Mesodermal cell (in vitro differentiated cells): ENCODE data around the gene PHB1.
"Not testable (repeated sequence)": the region's sequence is repeated elsewhere in the genome, so short reads cannot be mapped to it uniquely, and the experiment has no call there.

Source experiments
- H3K27ac ChIP-seq: 2 replicates; pipeline ENCODE4 v1.7.0; 2013; ENCODE audit warnings: mild to moderate bottlenecking, low read depth, low read length, moderate library complexity; ENCODE audit not compliant: severe bottlenecking
- H3K36me3 ChIP-seq: 2 replicates; pipeline ENCODE4 v1.7.1; 2013; ENCODE audit warnings: mild to moderate bottlenecking, low read length, moderate library complexity; ENCODE audit not compliant: control insufficient read depth, insufficient read depth
- H3K4me1 ChIP-seq: one replicate; pipeline ENCODE4 v1.7.1; 2013; ENCODE audit warnings: mild to moderate bottlenecking, low read length; ENCODE audit not compliant: insufficient read depth, control insufficient read depth, poor library complexity, severe bottlenecking
- H3K4me3 ChIP-seq: 2 replicates; pipeline ENCODE4 v1.7.0; 2013; ENCODE audit warnings: low read length, control low read depth, mild to moderate bottlenecking; ENCODE audit not compliant: insufficient read depth, poor library complexity, severe bottlenecking; ENCODE audit errors: extremely low read depth
- H3K9me3 ChIP-seq: 2 replicates; pipeline ENCODE4 v1.7.1; 2013; ENCODE audit warnings: mild to moderate bottlenecking, low read length, moderate library complexity; ENCODE audit not compliant: control insufficient read depth
- WGBS, 2 experiments: methylation state at CpG; one replicate each; pipeline ENCODE4 v1.1.5; 2013; ENCODE audit warnings: missing lambda C conversion rate in 2 of 2; ENCODE audit not compliant: insufficient coverage in 2 of 2; 5-methylcytosine and 5-hydroxymethylcytosine counted together

PHB1 gene

GRCh38 chr17:49404361-49404760, 10.3 kb downstream of the PHB1 start:
- 93 to 95% methylated on average over 12 of the region's 12 CpGs for WGBS, 2 experiments
- Histone ChIP-seq H3K4me1 (peaks cover 6% of the 10 kb centered on the region), H3K4me3 (no peak overlapping the region), H3K27ac (no peak overlapping the region), H3K9me3 (no peaks in the 10 kb centered on the region), H3K36me3 (peaks cover 64% of the 10 kb centered on the region)

GRCh38 chr17:49403514-49404289, 11.0 kb downstream of the PHB1 start:
- 91 to 100% methylated on average over 5 to 6 of the region's 10 CpGs for WGBS, 2 experiments
- Histone ChIP-seq H3K4me1 (peaks cover 6% of the 10 kb centered on the region), H3K36me3 (peaks cover 57% of the 10 kb centered on the region), H3K4me3 (no peak overlapping the region), H3K9me3 (no peaks in the 10 kb centered on the region), H3K27ac (no peak overlapping the region)

- Histone ChIP-seq H3K36me3 (peaks cover 47% of the 10 kb centered on the region), H3K4me3 (no peak overlapping the region), H3K9me3 (no peaks in the 10 kb centered on the region), H3K4me1 (peaks cover 6% of the 10 kb centered on the region), H3K27ac (no peak overlapping the region)
- WGBS, 2 experiments = 83 to 100% methylated on average over 3 to 4 of the region's 6 CpGs
These were observed 12.0 kb downstream of the PHB1 start for GRCh38 chr17:49402706-49403105.

GRCh38 chr17:49401971-49402611, 12.6 kb downstream of the PHB1 start:
- H3K4me1 ChIP-seq = peaks cover 6% of the 10 kb centered on the region
- H3K27ac ChIP-seq = peak overlapping the region; percentile 49
- 69 to 80% methylated on average over 3 to 4 of the region's 6 CpGs for WGBS, 2 experiments
- H3K4me3 ChIP-seq = no peak overlapping the region
- H3K36me3 ChIP-seq = peaks cover 41% of the 10 kb centered on the region
- no peaks in the 10 kb centered on the region for H3K9me3 ChIP-seq

- Histone ChIP-seq H3K27ac (no peak overlapping the region), H3K9me3 (no peaks in the 10 kb centered on the region), H3K4me1 (peaks cover 6% of the 10 kb centered on the region), H3K36me3 (peaks cover 20% of the 10 kb centered on the region), H3K4me3 (no peak overlapping the region)
- WGBS, 2 experiments = 89 to 98% methylated on average over 3 of the region's 3 CpGs
These were observed 14.7 kb downstream of the PHB1 start for GRCh38 chr17:49399995-49400394.

GRCh38 chr17:49397586-49397985, 17.1 kb downstream of the PHB1 start:
- Histone ChIP-seq H3K36me3 (no peaks in the 10 kb centered on the region), H3K9me3 (no peaks in the 10 kb centered on the region), H3K27ac (no peak overlapping the region), H3K4me1 (peaks cover 6% of the 10 kb centered on the region), H3K4me3 (no peak overlapping the region)
- WGBS, 2 experiments = 79 to 83% methylated on average over 2 to 3 of the region's 4 CpGs

- Histone ChIP-seq H3K36me3 (no peaks in the 10 kb centered on the region), H3K4me3 (no peak overlapping the region), H3K27ac (no peak overlapping the region), H3K4me1 (peaks cover 11% of the 10 kb centered on the region), H3K9me3 (no peaks in the 10 kb centered on the region)
- 96% methylated on average over 4 of the region's 8 CpGs for WGBS, 2 experiments
These were observed 21.0 kb downstream of the PHB1 start for GRCh38 chr17:49393491-49394255.

GRCh38 chr17:49390548-49391324, 23.9 kb downstream of the PHB1 start:
- Histone ChIP-seq H3K36me3 (no peaks in the 10 kb centered on the region), H3K27ac (peak overlapping the region; percentile 45), H3K9me3 (no peaks in the 10 kb centered on the region), H3K4me1 (peaks cover 18% of the 10 kb centered on the region), H3K4me3 (no peak overlapping the region)
- 91 to 94% methylated on average over 6 to 9 of the region's 9 CpGs for whole genome bisulfite sequencing, 2 experiments

GRCh38 chr17:49389514-49390347, 25.0 kb downstream of the PHB1 start:
- peaks cover 23% of the 10 kb centered on the region for H3K4me1 ChIP-seq
- WGBS, 2 experiments = 96 to 98% methylated on average over 7 to 11 of the region's 12 CpGs
- H3K4me3 ChIP-seq, H3K36me3 ChIP-seq, H3K9me3 ChIP-seq, H3K27ac ChIP-seq: not testable (repeated sequence)
